HuH-7 (cell line): ENCODE results near the gene OPN4.

ENCODE experiments used
- DNase-seq: peaks from one replicate; pipeline ENCODE4 v3.0.0; 2011; ENCODE audit warnings: low spot score

OPN4 gene

DNA sequence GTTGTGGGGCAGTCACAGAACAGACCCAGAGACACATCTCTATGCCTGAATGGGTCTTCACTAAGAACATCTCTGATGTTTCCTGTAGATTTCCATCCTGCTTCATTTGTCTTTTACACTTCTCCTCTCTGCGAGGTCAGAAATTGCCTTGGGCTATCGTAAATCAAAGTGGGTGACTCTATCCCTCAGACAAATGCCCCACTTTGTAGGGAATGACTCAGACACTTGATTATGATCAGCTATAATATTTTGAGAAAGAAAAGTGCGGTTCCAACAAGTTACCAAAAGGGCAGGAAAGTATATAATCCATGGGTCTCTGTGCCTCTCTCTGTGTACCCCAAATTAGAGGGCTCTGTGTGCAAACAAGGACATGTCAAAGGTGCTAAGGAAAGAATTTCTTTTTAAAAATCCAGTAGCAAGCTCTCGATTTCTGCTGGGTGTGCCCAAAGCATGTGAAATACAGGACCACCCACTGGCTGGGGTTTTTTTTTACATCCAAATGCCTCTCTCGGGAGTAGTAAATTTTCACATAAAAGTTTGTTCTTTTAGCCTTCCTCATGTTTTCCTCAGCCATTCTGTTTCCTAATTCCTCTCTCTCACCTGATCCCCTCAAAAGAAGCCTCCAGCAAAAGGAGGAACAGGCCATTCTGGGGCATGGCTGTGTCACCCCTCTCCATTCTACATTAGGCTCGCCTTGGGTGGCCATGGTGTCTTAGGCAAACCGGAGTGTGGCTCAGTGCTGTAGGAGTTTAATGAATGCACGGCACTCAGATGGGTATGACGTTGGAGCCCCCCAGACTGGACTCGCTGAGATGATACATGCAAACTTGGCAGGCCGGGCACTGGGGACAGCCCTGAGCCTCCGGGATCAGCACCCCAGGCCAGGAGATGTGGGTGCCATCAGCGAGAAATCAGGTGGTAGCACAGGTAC is 6.3 kb upstream of the OPN4 start:
- DNase-seq = no peak

DNA sequence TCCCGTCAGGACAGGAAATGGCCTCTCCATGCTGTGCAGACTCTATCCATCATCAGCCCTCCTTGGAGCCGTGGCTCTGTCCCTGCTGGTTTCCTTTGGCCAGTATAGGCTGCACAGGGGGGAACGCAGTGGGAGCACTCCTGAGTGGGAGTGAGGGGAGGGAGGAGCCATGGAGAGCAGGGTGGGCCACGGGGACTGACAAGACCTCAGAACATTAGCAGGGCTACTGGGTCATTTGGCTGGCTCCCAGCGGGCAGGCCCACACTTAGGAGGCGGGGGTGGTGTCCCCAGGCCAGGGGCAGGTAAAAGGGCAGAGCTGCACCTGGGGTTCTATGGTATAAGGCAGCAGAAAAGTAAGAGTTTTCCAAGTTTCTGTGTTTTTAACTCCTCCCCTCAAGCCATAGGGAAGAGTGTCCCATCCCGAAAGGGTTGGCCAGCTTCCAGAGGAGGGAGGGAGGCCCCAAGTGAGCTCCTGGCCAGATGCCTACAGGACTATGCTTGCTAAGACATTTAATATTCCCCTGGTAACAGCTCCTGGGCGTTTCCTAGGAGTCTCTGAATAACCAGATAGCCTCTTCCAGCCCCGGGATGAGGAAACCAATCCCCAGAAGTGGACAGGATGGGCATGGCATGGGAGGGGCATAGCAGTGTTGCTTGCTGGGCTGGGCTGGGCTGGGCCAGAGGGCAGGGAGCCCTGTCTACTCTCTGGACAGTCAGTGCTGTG is 5.5 kb upstream of the OPN4 start:
- DNase-seq = no peak

DNA sequence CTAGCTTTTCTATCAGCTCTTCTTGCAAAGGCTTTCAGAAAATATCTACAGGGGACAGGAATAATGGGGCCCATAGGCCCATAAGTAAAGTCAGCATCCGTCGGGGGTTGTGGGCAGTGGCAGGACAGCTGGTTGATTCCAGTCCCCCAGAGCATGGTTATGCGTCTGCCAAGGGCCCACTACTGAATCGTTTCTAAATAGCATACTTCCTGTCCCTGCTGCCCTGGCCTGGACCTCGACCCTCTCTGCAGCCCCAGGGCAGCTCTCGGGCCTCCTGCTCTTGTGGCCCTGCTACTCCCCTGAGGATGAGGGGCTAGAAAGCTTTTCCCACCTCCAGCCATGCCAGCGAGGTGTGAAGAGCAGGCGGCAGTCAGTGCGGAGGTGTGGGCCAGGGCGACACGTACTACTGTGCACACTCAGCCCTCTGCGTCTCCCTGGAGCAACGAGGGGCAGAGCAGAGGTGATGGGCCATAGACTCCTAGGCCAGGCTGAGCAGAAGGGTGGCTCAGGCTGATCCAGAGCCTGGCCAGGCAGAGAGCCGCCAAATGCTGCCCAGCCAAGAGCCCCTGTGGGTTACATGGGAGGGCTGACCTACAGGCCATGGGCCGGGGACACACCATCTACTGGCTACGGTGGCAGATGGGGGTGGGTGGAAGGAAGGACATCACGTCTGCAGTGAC is 4.7 kb upstream of the OPN4 start:
- no peak for DNase-seq

DNA sequence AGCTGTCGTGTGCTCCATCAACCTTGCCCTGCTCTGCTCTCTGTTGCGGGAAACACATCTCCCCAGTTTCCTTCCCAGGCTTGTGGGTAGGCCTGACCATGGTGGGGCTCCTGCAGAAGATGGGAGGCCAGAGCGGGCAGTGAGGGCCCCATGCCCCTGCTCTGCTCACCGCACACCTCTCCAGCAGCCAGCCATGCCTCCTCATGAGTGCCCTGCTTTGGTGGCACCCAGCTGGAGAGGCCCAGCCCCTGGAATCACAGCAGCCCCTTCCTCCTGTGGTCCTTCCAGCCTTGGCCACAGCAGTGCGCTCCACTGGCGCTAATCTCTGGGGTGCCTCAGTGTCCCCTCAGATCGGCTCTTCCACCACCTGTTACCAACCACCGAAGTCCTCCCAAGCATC is 4.2 kb upstream of the OPN4 start:
- no peak for DNase-seq

DNA sequence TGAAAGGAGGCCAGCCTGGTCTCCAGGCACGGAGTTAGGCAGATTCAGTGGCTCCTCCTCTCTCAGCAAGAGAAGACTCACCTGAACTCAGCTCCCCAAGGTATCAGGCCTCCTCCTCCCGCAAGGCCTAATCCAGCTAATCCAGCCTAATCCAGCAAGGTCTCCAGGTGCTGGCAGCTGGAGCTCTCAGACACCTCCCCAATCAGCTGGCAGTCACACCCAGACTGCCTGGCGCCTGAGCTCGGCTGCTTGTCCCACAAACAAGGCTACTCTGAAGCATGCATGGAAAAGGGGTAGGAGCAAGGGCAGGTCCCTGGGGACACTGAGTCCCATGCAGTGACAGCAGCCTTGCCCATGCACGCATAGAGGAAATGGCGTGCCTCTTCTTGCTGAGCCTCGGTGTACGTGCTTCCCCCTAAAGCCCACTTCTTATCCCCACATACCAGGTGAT is 3.3 kb upstream of the OPN4 start:
- DNase-seq = no peak

DNA sequence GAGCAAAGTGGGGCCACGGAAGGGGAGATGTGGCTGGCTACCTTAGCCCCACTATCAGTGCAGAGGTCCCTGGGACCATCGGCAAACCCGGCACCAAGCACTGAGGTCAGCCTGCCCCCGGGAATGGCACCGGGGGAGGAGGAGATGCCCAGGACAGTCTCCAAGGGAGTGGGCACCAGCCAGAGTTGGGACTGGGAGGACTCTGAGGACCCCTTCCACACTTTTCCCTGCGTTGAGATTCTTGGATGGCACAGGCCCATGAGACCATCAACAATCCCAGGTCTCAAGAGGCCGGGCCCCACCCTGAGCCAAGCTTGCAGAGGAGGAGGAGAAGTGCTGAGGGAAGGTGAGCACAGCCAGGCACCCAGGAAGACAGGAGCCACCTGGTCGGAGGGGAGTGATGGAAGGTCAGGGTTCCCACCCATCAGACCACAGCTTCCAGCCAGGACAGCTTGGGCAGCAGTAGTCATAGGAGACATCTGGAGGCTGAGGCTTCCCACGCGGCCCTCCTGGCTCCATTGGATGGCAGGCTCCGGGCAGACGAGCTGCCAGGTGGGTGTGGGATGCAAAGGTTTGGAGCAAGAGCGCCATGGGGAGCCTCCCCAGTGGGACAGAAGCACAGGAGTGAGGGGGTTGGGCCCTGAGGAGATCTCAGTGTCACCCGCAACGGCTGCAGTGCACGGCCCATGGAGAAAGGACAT is 2.6 kb upstream of the OPN4 start:
- DNase-seq = no peak

DNA sequence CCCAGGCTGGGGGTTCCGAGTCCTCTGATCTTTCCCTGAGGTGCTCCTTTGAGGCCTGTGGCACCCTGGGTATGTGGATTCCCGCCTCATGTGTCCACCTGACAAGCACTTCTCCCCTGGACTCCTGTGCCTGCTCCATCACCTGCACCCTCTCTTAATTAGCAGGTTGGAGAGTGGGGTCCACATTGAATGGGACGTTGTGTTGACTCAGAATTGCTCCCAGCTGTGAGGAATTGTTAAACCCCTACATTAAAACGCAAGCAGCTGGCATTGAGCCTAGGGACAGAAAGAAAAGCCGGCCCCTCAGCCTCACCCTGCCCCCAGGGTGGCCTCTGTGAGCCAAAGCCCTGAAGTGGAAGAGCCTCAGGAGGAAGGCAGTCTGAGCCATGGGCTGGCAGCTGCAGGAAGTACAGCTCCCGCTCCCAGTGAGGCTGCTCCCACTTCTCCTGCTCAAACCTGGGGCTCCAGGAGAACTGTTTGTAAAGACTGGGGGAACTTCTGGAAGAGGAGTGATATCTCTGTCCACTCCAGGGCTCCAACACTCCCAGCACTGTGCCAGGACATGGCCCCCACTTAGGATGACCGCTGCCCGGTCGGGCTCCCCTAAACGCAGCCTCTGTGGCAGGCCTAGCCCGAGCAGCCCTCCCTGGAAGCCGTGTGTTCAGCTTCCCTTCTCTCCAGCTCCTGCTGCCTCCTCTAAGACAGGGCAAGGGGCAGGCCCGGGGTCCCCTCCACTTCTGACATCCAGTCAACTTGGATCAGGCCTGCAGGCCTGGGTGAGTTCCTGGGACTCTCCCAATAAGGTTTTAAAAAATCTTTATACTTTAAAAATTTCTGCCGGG is 1.8 kb upstream of the OPN4 start:
- no peak for DNase-seq

DNA sequence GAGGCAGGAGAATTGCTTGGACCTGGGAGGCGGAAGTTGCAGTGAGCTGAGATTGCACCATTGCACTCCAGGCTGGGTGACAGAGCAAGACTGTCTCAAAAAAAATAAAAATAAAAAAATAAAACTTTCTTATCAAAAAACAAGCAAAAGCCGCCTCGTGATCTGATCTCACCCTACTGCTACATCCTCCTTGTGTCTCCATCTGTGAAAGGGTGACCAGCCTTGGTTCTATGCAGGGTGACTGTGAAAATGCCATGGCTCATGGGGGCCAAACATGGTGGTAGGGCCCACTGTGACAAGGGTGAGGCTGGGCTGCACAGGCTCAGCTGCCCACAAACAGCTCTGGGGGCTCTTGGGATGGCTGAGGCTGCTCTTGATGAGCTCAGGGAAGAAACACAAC is 968 bp upstream of the OPN4 start:
- DNase-seq = no peak

DNA sequence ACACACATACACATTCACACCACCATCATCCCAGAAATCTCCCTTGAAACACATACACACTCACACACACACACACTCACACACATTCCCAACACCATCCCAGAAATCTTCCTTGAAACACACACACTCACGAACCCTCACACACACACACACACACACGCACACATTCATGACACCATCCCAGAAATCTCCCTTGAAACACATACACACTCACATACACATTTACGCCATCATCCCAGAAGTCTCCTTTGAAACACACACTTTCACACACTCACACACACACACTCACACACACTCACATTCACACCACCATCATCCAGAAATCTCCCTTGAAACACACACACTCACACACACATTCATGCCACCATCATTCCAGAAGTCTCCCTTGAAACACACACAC is 360 bp upstream of the OPN4 start:
- DNase-seq = no peak

DNA sequence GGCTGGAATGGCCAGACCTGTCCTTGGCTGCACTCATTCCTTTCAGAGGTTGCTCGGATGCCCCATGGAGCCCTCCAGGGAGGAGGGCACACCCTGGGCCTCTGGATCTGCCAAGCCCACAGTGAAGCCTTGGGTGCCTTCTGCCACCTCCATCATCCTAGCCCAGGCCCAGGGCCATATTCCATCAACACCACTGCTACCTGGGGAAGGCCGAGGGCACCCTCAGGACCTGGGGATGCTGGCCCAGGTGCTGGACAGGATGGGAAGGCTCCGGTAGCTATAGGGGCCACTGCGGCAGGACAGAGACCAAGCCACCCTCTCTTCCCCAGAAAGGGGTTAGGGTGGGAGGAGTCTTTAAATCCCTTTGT is 810 bp downstream of the OPN4 start:
- DNase-seq = no peak

DNA sequence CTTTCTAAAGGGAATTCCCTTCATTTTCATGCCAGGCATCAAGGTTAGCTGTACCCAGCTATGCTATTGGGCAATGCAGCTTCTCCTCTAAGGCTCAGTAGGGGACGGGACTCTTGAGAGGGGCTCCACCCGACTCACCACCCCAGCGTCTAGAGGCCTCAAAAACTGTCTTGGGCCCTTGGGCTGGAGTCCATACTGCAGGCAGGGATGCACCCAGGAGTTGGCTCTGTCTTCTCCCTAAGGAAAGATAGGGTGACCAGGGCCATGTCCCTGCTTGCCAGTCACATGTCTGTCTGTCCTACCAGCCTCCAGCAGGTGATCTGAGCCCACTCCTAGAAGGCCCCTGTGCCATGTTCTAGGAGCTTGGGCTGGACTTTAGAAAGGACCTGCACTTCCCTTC is 1.2 kb downstream of the OPN4 start:
- no peak for DNase-seq

DNA sequence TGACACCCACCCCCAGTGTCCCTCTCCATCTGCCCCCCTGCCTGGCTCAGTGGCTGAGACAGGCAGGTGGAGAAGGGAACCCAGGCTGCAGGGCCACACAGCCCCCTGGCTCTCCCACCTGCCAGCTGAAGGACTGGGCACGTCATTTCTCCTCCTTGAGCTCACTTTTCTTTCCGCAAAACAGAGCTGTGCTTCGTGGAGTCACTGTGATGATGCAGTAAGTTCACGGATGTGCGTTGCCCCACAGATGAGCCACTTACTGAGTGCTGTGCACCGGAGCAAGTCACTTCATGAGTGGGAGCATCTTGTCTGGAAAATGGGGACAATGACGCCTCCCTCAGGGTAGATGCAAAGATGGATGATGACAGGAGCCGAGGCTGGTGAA is 2.7 kb downstream of the OPN4 start:
- DNase-seq = no peak

DNA sequence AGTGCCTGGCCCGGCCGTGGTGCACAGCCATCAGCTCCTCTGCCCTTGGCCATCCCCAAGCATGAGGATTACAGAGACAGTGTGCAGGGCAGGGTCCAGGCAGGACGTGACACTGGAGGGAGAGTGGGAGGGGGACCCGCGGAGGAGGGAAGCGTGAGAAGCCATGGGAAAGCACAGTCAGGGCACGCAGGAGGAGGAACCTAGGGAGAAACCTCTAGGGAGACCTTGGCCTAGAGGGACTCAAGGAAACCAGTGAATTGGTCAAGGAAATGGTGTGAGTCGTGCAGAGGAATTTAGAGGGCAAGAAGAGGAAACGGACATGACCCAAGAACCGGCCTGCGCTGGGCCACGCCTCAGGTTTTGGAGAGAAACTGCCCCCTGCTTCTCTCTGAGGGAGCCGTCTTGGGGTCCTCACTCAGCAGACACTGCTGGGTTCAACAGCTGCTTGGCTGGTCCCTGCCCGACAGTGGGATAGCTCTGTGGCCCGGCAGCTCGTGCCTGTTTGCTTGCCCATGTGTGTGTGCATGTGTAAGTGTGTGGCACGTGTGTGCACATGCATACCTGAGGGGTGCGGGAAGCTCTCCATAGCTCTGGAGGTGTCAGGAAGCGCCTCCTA is 3.2 kb downstream of the OPN4 start:
- no peak for DNase-seq

DNA sequence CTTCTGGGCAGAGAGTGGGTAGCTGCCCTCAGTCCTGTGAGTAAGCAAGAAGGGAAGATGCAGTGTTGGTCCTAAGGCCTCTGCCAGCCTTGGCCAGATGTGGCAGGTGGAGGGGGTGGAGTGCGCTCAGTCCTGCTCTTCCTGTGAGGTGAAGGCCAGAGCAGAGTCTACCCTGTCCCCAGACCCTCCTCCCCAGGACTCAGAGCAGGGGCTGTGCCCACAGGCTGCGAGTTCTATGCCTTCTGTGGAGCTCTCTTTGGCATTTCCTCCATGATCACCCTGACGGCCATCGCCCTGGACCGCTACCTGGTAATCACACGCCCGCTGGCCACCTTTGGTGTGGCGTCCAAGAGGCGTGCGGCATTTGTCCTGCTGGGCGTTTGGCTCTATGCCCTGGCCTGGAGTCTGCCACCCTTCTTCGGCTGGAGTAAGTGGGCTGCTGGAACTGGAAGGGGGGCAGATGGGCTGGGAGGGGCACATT is 4.0 kb downstream of the OPN4 start:
- no peak for DNase-seq

DNA sequence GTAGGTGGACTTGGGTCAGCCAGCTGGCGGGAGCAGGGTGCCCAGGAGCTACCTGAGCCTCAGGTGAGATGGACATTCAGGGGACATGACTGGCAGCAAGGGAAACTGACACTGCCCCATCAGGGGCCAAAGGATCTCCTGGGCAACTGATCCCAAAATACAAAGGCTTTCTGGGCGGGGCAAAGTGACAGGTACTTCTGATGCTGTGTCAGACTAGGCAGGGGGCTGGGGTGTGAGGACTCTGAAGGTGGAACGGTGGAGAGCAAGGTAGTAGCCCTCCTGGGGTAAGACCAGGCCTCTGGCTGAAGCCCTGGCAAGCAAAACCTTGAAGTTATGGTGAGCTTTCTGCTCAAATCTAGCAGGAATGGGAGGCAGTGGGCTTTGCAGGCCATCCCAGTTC is 4.4 kb downstream of the OPN4 start:
- DNase-seq = no peak

DNA sequence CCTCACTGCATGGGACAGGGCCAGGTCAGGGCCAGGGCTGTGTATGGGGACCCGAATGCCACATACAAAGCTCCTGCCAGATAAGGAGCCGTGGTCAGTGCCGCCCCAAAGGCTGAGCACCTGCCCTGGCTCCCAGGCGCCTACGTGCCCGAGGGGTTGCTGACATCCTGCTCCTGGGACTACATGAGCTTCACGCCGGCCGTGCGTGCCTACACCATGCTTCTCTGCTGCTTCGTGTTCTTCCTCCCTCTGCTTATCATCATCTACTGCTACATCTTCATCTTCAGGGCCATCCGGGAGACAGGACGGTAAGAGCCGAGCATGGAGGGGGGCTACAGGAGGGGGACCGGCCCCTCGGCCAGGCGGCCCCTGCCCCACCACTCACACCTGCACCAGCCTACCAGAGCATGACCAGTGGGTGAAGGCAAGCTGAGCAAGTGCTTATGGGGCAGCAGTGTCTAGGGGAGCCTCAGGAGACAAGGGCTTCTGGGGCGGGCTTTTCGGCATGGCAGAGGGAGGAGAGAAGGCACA is 4.9 kb downstream of the OPN4 start:
- no peak for DNase-seq

DNA sequence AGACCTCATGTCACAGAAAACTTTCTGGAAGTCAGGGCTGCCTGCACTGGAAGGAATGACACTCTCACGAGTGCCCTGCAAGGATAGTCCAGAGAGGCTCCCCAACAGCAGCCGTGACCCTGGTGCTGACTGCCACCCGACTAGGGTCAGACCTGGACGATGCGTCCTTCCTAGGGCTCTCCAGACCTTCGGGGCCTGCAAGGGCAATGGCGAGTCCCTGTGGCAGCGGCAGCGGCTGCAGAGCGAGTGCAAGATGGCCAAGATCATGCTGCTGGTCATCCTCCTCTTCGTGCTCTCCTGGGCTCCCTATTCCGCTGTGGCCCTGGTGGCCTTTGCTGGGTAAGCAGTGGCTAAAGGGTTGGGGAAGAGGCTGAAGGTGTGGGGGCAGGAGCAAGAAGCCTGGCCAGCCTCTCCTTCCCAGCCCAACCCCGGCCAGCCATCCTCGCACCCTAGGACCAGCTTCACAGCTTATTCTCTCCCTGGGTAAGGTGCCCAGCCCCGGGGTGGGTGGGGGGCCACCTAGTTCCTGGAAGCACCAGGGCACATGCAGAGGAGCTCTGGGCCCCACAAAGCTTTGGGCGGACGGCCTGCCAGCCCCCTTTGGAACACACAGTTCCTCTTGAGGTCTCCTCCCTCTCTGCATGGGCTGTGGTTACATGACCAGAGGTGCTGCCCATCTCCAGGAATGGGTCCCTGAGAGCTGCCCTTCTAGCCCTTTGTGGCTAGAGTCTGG is 5.5 kb downstream of the OPN4 start:
- DNase-seq = no peak

DNA sequence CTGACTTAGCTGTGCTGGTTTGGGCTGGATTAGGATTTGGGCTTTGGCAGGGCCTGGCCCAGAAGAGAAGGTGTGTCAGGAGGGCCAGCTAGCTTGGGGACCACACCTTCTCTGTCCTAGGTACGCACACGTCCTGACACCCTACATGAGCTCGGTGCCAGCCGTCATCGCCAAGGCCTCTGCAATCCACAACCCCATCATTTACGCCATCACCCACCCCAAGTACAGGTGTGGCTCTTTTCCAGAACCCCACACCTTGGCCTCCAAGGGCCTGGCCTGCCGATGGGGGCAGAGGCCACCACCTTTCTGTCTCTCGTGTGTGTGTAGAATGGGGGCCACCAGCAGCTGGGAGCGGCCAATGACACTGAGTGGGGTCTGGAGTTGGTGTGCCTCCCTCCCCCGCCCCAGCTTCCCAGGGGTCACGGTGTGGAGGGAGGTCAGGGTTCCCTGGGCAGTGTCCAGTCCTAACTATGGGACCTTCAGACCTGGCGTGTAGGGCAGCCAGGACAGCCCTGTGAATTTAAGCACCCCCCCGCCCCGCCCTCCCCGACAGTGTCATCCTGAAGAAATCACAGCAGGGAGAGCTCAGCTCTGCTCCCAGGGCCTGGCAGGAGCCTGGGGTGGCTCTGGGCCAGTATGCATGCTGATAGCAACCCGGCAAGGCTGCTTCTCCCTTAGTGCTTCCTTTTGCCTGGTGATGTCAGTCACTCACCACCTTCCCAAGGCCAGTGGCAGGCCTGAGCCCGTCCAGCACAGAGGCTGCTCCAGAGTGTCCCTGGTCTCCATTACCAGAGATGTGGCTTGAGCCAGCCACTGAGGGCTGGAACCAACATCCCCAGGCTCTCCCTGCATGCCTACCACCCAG is 7.0 kb downstream of the OPN4 start:
- no peak for DNase-seq
